GM21737 (cell line): ENCODE measurements around the gene HDAC10.
"Not testable (repeated sequence)": the region's sequence is repeated elsewhere in the genome, so short reads cannot be mapped to it uniquely, and the experiment has no call there.

Experiments used
- ATAC-seq: cut with Tn5 transposase; IDR thresholded peaks from one replicate; pipeline ENCODE4 v1.9.1; 2021; ENCODE audit warnings: mild to moderate bottlenecking, moderate library complexity; ENCODE audit not compliant: unreplicated experiment

Gene HDAC10

GRCh38 chr22:50205781-50206569, 45.1 kb downstream of the HDAC10 start:
- no peak for ATAC-seq

GRCh38 chr22:50204998-50205397, 46.1 kb downstream of the HDAC10 start:
- ATAC-seq, result not testable (repeated sequence)

- ATAC-seq, result no peak
These were observed 46.5 kb downstream of the HDAC10 start for GRCh38 chr22:50204571-50204970.

GRCh38 chr22:50203288-50203687, 47.8 kb downstream of the HDAC10 start:
- no peak for ATAC-seq

- ATAC-seq, result no peak
These were observed 48.9 kb downstream of the HDAC10 start for GRCh38 chr22:50202130-50202666.

- ATAC-seq, result peak; percentile 19
These were observed 49.6 kb downstream of the HDAC10 start for GRCh38 chr22:50201191-50202129.

GRCh38 chr22:50200461-50201190, 50.4 kb downstream of the HDAC10 start, which contains the start of gene SELENOO:
TSS of gene SELENOO (plus strand) at chr22:50201011. CDS start at chr22:50201037, 26 bp downstream.
- ATAC-seq, result peak; percentile 61

GRCh38 chr22:50199829-50200460, 51.1 kb downstream of the HDAC10 start:
- no peak for ATAC-seq

- ATAC-seq, result no peak
These were observed 51.8 kb downstream of the HDAC10 start for GRCh38 chr22:50199251-50199721.

- ATAC-seq, result no peak
These were observed 52.4 kb downstream of the HDAC10 start for GRCh38 chr22:50198624-50199017.

- no peak for ATAC-seq
These were observed 53.0 kb downstream of the HDAC10 start for GRCh38 chr22:50197856-50198623.

- ATAC-seq, result no peak
These were observed 53.9 kb downstream of the HDAC10 start for GRCh38 chr22:50197000-50197800.

GRCh38 chr22:50196256-50196655, 54.8 kb downstream of the HDAC10 start:
- ATAC-seq, result no peak
